OCI-LY1 (cell line): ENCODE measurements around the gene ABHD18.

Experiments used
- H2AFZ ChIP-seq: fragments of 200-600 bp; sonication (generic), shearing (Covaris generic); 2 replicates; pipeline ENCODE4 v1.6.0; 2014; ENCODE audit warnings: antibody characterized with exemption, mild to moderate bottlenecking, low read length
- H3F3A ChIP-seq: fragments of 200-600 bp; sonication (generic), shearing (Covaris generic); 2 replicates; pipeline ENCODE4 v1.6.0; 2014; ENCODE audit warnings: mild to moderate bottlenecking, antibody characterized with exemption, low read length, moderate library complexity; ENCODE audit not compliant: insufficient read depth
- H3K27ac ChIP-seq: fragments of 200-600 bp; sonication (generic); 2 replicates; pipeline ENCODE4 v1.5.1; 2014; ENCODE audit warnings: low read length, mixed run types, mild to moderate bottlenecking, low read depth; ENCODE audit not compliant: poor library complexity, severe bottlenecking
- H3K27me3 ChIP-seq: fragments of 200-600 bp; sonication (generic); 2 replicates; pipeline ENCODE4 v1.6.0; 2014; ENCODE audit warnings: antibody characterized with exemption, mild to moderate bottlenecking, low read length, moderate library complexity; ENCODE audit not compliant: insufficient read depth
- H3K36me3 ChIP-seq: fragments of 200-600 bp; sonication (generic); 2 replicates; pipeline ENCODE4 v1.6.1; 2014; ENCODE audit warnings: mild to moderate bottlenecking, antibody characterized with exemption, low read length, moderate library complexity, mixed read lengths; ENCODE audit not compliant: insufficient read depth
- H3K4me1 ChIP-seq: fragments of 200-600 bp; sonication (generic); 2 replicates; pipeline ENCODE4 v1.5.1; 2014; ENCODE audit warnings: mild to moderate bottlenecking, low read length, moderate library complexity; ENCODE audit not compliant: insufficient read depth, severe bottlenecking
- H3K4me2 ChIP-seq: fragments of 200-600 bp; sonication (generic), shearing (Covaris generic); 2 replicates; pipeline ENCODE4 v1.6.1; 2014; ENCODE audit warnings: low read length
- H3K4me3 ChIP-seq: fragments of 200-600 bp; sonication (generic); 2 replicates; pipeline ENCODE4 v1.5.1; 2014; ENCODE audit warnings: low read length, low read depth, mild to moderate bottlenecking, mixed read lengths; ENCODE audit not compliant: poor library complexity, severe bottlenecking
- H3K79me2 ChIP-seq: fragments of 200-600 bp; shearing (Covaris generic); 2 replicates; pipeline ENCODE4 v1.6.1; 2016; ENCODE audit warnings: mixed run types, low read length, mixed read lengths; ENCODE audit not compliant: insufficient read depth
- H3K9ac ChIP-seq: fragments of 200-600 bp; sonication (generic), shearing (Covaris generic); 2 replicates; pipeline ENCODE4 v1.6.1; 2014; ENCODE audit warnings: mild to moderate bottlenecking, low read length, mixed read lengths
- H3K9me2 ChIP-seq: fragments of 200-600 bp; sonication (generic), shearing (Covaris generic); 2 replicates; pipeline ENCODE4 v1.6.1; 2014; ENCODE audit warnings: low read depth, mild to moderate bottlenecking, low read length, mixed read lengths
- H3K9me3 ChIP-seq: fragments of 200-600 bp; shearing (Covaris generic); 2 replicates; pipeline ENCODE4 v1.6.1; 2014; ENCODE audit warnings: low read length, mixed read lengths
- H4K20me1 ChIP-seq: fragments of 200-600 bp; sonication (generic), shearing (Covaris generic); 2 replicates; pipeline ENCODE4 v1.6.0; 2016; ENCODE audit warnings: mild to moderate bottlenecking, low read length; ENCODE audit not compliant: insufficient read depth
- EZH2 ChIP-seq: fragments of 200-600 bp; sonication (generic), shearing (Covaris generic); IDR thresholded peaks from 2 replicates; pipeline ENCODE4 v1.8.0; 2017; ENCODE audit warnings: borderline replicate concordance, mixed run types, mild to moderate bottlenecking, antibody characterized with exemption, low read length, moderate library complexity, mixed read lengths
- TF ChIP-seq, protein P1 (sequence below): fragments of 200-600 bp; sonication (generic), shearing (Covaris generic); IDR thresholded peaks from 2 replicates; pipeline ENCODE4 v1.5.1; 2017; ENCODE audit warnings: mild to moderate bottlenecking, antibody characterized with exemption, low read length, moderate library complexity, mixed read lengths

The ABHD18 gene

DNA sequence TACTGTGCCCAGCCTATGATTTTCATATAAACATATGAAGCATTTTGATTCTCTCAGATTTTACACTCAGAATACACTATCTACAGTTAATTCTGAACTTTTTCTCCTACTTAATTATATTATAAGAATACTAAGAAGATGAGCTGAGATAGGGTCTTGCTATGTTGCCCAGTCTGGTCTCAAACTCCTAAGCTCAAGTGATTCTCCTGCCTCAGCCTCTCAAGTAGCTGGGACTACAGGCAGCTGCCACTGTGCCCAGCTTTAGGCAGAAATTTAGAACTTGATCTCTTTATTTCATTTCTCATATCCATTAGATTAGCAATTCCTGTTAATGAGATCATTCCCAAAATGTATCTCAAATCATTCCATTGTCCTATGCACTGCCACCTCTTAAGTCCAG lies 91.2 kb downstream of the ABHD18 start:
- TF ChIP-seq EZH2, result no peak
- TF ChIP-seq, protein P1, sequence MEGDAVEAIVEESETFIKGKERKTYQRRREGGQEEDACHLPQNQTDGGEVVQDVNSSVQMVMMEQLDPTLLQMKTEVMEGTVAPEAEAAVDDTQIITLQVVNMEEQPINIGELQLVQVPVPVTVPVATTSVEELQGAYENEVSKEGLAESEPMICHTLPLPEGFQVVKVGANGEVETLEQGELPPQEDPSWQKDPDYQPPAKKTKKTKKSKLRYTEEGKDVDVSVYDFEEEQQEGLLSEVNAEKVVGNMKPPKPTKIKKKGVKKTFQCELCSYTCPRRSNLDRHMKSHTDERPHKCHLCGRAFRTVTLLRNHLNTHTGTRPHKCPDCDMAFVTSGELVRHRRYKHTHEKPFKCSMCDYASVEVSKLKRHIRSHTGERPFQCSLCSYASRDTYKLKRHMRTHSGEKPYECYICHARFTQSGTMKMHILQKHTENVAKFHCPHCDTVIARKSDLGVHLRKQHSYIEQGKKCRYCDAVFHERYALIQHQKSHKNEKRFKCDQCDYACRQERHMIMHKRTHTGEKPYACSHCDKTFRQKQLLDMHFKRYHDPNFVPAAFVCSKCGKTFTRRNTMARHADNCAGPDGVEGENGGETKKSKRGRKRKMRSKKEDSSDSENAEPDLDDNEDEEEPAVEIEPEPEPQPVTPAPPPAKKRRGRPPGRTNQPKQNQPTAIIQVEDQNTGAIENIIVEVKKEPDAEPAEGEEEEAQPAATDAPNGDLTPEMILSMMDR, result no peak
- H3K27ac ChIP-seq, result no peak overlapping the region

DNA sequence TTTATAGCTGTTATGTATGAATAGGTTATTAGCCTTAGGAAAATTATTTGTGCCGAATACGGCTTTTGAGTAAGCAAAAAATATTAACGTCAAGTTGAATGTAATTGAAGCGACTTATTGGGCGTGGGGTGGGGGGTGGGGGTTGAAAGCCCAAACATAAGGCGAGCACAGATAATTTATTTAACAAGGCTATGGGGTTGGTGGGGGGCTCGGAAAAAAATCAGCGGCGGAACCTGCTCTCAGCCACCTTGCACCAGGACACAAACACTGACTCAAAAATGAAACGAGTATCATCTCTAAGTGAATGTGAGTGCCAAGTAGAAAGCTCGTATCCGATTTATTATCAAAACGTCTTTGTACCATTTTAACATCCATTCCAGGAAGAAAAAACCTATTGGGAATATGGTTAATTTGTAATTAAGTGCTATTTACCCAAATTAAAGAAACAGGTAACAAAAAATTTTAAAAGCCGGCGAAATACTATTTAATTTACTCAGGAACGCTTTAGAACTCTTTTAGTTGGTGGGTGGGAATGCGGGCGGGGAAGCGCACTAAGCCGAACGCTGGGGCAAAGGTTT lies 95.0 kb downstream of the ABHD18 start:
- Histone ChIP-seq H3K4me1 (peaks cover 25% of the 10 kb centered on the region), H3K4me2 (peak overlapping the region; percentile 78), H3K9me2 (no peaks in the 10 kb centered on the region), H3K27me3 (no peaks in the 10 kb centered on the region), H4K20me1 (no peaks in the 10 kb centered on the region), H3K36me3 (no peaks in the 10 kb centered on the region), H3K9ac (peak overlapping the region; percentile 77), H3K27ac (no peak overlapping the region), H3F3A (no peaks in the 10 kb centered on the region), H3K9me3 (no peaks in the 10 kb centered on the region), H2AFZ (0 out of 2 replicates have a peak overlapping the region, but pooled peaks have one; percentile 26), H3K4me3 (peak overlapping the region; percentile 80), H3K79me2 (peaks cover 8% of the 10 kb centered on the region)
- TF ChIP-seq, protein P1, result no peak
- TF ChIP-seq EZH2, result no peak

More for the DNA sequence above, 91.2 kb downstream of the ABHD18 start:
- Histone ChIP-seq H3K4me2 (no peak overlapping the region), H3K9ac (no peak overlapping the region), H3K27me3 (no peaks in the 10 kb centered on the region), H3K36me3 (no peaks in the 10 kb centered on the region), H3K79me2 (no peaks in the 10 kb centered on the region), H3F3A (no peaks in the 10 kb centered on the region), H2AFZ (no peak overlapping the region), H3K4me1 (peaks cover 9% of the 10 kb centered on the region), H3K9me2 (no peaks in the 10 kb centered on the region), H3K4me3 (no peak overlapping the region), H3K9me3 (no peaks in the 10 kb centered on the region), H4K20me1 (no peaks in the 10 kb centered on the region)

DNA sequence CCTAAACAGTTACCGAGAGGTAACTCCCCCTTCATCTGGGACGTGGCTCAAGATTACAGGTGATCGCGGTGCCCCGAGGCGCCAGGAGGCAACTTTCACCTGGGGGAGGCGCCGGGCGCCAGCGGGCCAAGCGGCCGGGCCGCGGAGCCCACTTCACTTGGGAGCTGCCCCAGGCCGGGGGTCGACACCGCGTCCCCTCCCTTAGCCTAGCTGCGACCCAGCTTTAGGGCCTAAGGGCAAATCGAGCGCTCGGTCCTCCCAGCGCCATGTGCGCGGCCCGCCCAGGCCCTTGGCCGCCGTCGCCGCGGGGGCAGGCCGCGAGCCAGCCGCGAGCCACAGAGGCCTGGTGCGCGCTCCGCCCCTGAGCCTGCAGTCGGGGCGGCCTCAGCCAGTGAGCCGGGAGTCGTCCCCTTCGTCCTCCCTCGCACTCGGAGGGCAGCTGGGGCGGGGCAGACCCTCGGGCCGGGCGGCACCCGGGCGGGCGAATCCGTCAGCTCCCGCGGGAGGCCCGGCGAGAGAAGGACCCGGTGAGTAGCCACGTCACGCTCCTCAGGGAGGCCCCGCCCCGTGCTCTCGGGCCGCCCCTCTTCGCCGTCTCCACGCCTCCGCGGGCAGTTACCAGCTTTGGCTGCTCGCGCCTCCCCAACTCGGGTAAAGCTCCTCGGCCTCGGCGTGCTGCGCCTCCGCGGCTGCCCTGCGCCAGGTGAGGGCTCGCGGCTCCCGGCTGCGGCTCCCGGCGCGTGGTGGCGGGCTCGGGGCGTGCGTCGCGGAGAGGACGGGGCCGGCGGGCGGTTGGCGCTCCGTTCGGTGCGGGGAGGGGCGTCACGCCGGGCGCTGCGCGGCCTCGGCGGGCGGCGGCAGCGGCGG lies 95.7 kb downstream of the ABHD18 start, which contains the start of gene LARP1B:
Gene LARP1B (plus strand): TSS at position 614 of the 867 bp plus-strand sequence. CDS start 13,640 bp downstream, outside the sequence.
- TF ChIP-seq, protein P1, result no peak
- TF ChIP-seq EZH2, result no peak
- Histone ChIP-seq H3F3A (no peaks in the 10 kb centered on the region), H3K27ac (peak within 1 kb of the TSS; percentile 40), H3K36me3 (no peaks in the 10 kb centered on the region), H3K4me2 (peak within 1 kb of the TSS; percentile 78), H3K27me3 (no peaks in the 10 kb centered on the region), H3K4me1 (peaks cover 25% of the 10 kb centered on the region), H3K9me2 (no peaks in the 10 kb centered on the region), H3K79me2 (peaks cover 15% of the 10 kb centered on the region), H3K9me3 (no peaks in the 10 kb centered on the region), H3K4me3 (peak within 1 kb of the TSS; percentile 80), H4K20me1 (no peaks in the 10 kb centered on the region), H3K9ac (peak within 1 kb of the TSS; percentile 77), H2AFZ (0 out of 2 replicates have a peak within 1 kb of the TSS, but pooled peaks have one; percentile 26)
